Measurements from ENCODE around the gene TCF4. TPM values are rescaled to one million over a fixed set of nuclear protein-coding genes. Genes with fewer than 3 reads are reported as not detected.

Gene TCF4
- total and polyA plus RNA-seq, 8 donors: 99.1 to 165 (median 138) TPM

DNA sequence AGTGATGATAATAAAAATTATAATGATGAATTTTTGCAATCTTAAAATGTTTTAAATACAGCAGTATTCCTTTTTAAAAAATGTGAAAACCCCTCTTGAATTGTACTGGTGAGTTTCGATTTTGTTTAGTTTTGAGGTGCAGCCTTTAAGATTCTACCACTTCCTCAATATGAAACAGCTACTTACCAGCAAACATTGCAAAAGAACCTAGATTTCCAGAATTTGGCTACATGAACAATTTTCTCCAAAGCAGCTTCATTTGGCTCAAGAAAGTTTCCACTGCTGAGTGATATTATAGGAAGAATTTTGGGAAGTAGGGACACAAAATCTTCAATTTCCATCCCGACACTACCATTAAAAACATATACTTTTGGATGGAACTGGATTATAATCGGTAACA lies 12.0 kb downstream of the TCF4 start:
- no peak for DNase-seq
- Histone ChIP-seq H3K36me3 (no peaks in the 10 kb centered on the region), H3K4me3 (no peak overlapping the region), H3K27ac (peak overlapping the region in 1 of 2 donors; percentile 53), H3K9me3 (no peaks in the 10 kb centered on the region), H3K4me1 (peaks cover 0 to 19% of the 10 kb centered on the region in 2 donors), H3K27me3 (no peaks in the 10 kb centered on the region)
- intact Hi-C loops (cut with DNase I): loop anchor here in 1 of 2 donors (10.0 kb wide), 1 partner anchor 61 kb away; no protein-coding TSS in a partner anchor
- no peak for ATAC-seq
- TF ChIP-seq, protein P1, sequence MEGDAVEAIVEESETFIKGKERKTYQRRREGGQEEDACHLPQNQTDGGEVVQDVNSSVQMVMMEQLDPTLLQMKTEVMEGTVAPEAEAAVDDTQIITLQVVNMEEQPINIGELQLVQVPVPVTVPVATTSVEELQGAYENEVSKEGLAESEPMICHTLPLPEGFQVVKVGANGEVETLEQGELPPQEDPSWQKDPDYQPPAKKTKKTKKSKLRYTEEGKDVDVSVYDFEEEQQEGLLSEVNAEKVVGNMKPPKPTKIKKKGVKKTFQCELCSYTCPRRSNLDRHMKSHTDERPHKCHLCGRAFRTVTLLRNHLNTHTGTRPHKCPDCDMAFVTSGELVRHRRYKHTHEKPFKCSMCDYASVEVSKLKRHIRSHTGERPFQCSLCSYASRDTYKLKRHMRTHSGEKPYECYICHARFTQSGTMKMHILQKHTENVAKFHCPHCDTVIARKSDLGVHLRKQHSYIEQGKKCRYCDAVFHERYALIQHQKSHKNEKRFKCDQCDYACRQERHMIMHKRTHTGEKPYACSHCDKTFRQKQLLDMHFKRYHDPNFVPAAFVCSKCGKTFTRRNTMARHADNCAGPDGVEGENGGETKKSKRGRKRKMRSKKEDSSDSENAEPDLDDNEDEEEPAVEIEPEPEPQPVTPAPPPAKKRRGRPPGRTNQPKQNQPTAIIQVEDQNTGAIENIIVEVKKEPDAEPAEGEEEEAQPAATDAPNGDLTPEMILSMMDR (IDR thresholded peaks at IDR 0.05): no peak

DNA sequence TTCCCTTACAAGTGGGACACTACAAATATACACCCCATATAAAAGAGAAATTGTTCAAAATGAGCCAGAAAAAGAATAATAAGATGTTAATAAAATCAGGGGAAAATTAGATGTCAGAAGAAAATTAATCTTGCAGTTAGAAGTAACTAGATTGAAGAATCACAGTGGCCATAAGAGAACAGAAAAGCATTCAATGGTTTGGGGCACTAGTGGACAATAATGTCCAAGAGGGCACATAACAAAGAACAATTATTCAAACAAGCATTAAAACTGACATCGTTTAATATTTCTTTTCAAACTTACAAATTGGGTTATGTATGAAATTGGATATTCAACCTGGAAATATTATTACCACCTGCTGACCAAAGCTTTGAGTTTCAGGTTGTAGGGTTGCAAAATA lies 12.9 kb downstream of the TCF4 start:
- Histone ChIP-seq H3K9me3 (no peaks in the 10 kb centered on the region), H3K4me1 (peaks cover 0 to 19% of the 10 kb centered on the region in 2 donors), H3K27me3 (no peaks in the 10 kb centered on the region), H3K4me3 (no peak overlapping the region), H3K36me3 (no peaks in the 10 kb centered on the region), H3K27ac (no peak overlapping the region)
- DNase-seq: no peak
- ATAC-seq: no peak
- intact Hi-C loops (cut with DNase I): loop anchor here in 1 of 2 donors (10.0 kb wide), 1 partner anchor 60 kb away; no protein-coding TSS in a partner anchor
- TF ChIP-seq, protein P1 (IDR thresholded peaks at IDR 0.05): no peak

DNA sequence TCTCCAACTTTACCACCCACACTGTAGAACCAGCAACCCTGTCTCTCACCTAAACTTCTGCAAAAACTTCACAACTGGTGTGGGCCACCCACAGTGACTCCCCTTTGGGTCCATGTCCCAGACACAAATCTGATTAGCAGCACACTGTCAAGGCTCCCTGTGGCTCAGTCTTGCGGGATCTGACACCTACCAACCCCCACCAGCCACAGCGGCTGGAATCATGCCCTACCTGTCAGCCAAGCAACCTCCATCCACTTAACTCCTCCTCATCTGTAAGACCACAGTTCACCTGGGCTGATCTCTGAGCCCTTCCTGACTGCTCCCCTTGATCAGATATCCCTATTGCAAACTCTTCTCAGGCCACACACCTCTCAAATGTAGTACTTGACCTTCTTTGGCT lies 14.6 kb downstream of the TCF4 start:
- Histone ChIP-seq H3K27me3 (no peaks in the 10 kb centered on the region), H3K4me1 (peaks cover 0 to 19% of the 10 kb centered on the region in 2 donors), H3K4me3 (no peak overlapping the region), H3K27ac (no peak overlapping the region), H3K36me3 (no peaks in the 10 kb centered on the region), H3K9me3 (no peaks in the 10 kb centered on the region)
- TF ChIP-seq, protein P1 (IDR thresholded peaks at IDR 0.05): no peak
- DNase-seq (no peak), ATAC-seq (no peak)
- intact Hi-C loops (cut with DNase I): loop anchor here in 1 of 2 donors (10.0 kb wide), 1 partner anchor 59 kb away; no protein-coding TSS in a partner anchor

DNA sequence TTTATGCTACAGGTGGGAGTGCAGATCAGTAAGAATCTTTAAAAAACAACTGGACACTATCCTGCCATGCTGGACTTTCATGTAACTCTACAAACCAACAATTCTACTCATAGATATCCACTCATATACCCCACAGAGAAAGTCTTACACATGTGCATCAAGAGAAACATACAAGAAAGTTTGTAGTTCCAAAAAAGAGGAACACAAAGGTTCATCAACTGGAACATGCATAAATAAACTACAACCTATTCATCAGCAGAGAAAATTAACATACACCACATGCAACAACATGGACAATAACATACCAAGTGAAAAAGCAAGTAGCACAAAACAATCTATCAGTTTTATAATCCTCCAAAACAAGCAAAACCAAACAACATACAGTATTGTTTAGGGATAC lies 17.0 kb downstream of the TCF4 start:
- TF ChIP-seq, protein P1 (IDR thresholded peaks at IDR 0.05): no peak
- H3K27me3 ChIP-seq: no peaks in the 10 kb centered on the region
- no peak overlapping the region for H3K27ac ChIP-seq
- no peaks in the 10 kb centered on the region for H3K36me3 ChIP-seq
- no peak for ATAC-seq
- H3K4me1 ChIP-seq: peaks cover 0 to 10% of the 10 kb centered on the region in 2 donors
- H3K9me3 ChIP-seq: no peaks in the 10 kb centered on the region
- H3K4me3 ChIP-seq: no peak overlapping the region
- DNase-seq: no peak
- intact Hi-C loops (cut with DNase I): loop anchor here in 1 of 2 donors (10.0 kb wide), 1 partner anchor 56 kb away; no protein-coding TSS in a partner anchor

DNA sequence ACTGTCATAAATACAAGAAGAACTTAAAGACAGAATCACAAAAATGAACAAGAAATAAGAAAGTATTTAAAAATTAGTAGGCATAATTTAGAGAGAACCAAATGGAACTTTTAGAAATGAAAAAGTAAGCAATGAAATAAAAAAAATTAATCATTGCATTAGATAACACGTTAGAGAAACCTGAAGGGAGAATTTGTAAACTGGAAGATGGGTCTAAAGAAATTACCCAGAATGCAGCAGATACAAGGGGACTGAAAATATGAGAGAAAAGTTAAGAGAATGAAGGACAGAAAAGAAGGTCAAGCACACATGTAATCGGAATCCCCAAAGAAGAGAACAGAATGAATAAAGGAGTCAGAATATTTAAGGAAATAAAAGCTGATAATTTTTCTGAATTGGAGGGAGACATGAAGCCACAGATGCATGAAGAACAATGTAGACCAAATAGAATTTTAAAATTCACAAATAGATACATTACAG lies 21.5 kb downstream of the TCF4 start:
- Histone ChIP-seq H3K4me3 (no peak overlapping the region), H3K36me3 (no peaks in the 10 kb centered on the region), H3K27ac (no peak overlapping the region), H3K4me1 (no peaks in the 10 kb centered on the region), H3K9me3 (no peaks in the 10 kb centered on the region), H3K27me3 (no peaks in the 10 kb centered on the region)
- ATAC-seq: no peak
- intact Hi-C loops (cut with DNase I): no loop called here
- no peak for DNase-seq
- TF ChIP-seq, protein P1 (IDR thresholded peaks at IDR 0.05): no peak

Data from left lung (tissue), 10 donors.